Ishikawa (cell line): ENCODE data around the gene OR1A1.

ENCODE experiments used
- CEBPB ChIP-seq: IDR thresholded peaks from 2 replicates; pipeline ENCODE4 v1.6.1; 2012
- CREB1 ChIP-seq: IDR thresholded peaks from 2 replicates; pipeline ENCODE4 v1.6.1; 2012; ENCODE audit warnings: low read depth
- EGR1 ChIP-seq: IDR thresholded peaks from 2 replicates; pipeline ENCODE4 v1.6.1; 2012
- EP300 ChIP-seq: IDR thresholded peaks from 2 replicates; pipeline ENCODE4 v1.6.1; 2012; ENCODE audit warnings: borderline replicate concordance
- FOXM1 ChIP-seq: IDR thresholded peaks from 2 replicates; pipeline ENCODE4 v1.6.1; 2012; ENCODE audit warnings: low read depth, borderline replicate concordance
- MAX ChIP-seq: IDR thresholded peaks from 2 replicates; pipeline ENCODE4 v1.6.1; 2012
- NFIC ChIP-seq: IDR thresholded peaks from 2 replicates; pipeline ENCODE4 v1.6.1; 2012
- RAD21 ChIP-seq: IDR thresholded peaks from 2 replicates; pipeline ENCODE4 v1.6.1; 2012; ENCODE audit warnings: low read depth
- REST ChIP-seq: IDR thresholded peaks from 2 replicates; pipeline ENCODE4 v1.6.1; 2012; ENCODE audit warnings: low read depth, mild to moderate bottlenecking
- TAF1 ChIP-seq: IDR thresholded peaks from 2 replicates; pipeline ENCODE4 v1.6.1; 2012; ENCODE audit warnings: low read depth, mild to moderate bottlenecking
- TCF12 ChIP-seq: IDR thresholded peaks from 2 replicates; pipeline ENCODE4 v1.6.1; 2012; ENCODE audit warnings: low read depth
- TEAD4 ChIP-seq: IDR thresholded peaks from 2 replicates; pipeline ENCODE4 v1.6.1; 2012
- YY1 ChIP-seq: IDR thresholded peaks from 2 replicates; pipeline ENCODE4 v1.6.1; 2012; ENCODE audit warnings: low read depth
- ZBTB7A ChIP-seq: IDR thresholded peaks from 2 replicates; pipeline ENCODE4 v1.6.1; 2012; ENCODE audit warnings: low read depth
- TF ChIP-seq, protein P1 (sequence below): IDR thresholded peaks from 2 replicates; pipeline ENCODE4 v1.6.1; 2012

OR1A1 gene

DNA sequence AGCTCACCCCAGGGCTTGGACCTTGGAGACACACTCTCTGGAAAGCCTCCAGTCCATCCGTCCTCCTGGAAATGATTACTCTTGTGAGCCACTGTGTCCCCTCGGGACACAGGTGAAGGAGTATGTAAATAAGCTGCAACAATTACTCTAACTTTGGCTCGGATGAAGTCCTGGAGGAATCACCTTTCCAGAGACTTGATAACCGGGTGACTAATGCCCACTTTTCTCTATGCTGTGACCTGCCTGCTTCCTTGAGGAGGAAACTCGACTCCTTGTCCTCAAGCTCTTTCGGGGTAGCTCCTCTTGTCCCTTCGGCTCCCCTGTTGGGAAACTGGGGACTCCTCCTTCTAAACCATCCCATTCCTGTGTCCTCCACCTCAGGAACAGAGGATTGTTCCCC, at the start of gene OR1A1:
Gene OR1A1, plus strand, starts transcription at position 301 of the 400 bp plus-strand sequence. CDS start 7,954 bp downstream, outside the sequence.
- TF ChIP-seq EP300, result no peak
- no peak for TF ChIP-seq MAX
- no peak for TF ChIP-seq ZBTB7A
- no peak for TF ChIP-seq TCF12
- TF ChIP-seq, protein P1, sequence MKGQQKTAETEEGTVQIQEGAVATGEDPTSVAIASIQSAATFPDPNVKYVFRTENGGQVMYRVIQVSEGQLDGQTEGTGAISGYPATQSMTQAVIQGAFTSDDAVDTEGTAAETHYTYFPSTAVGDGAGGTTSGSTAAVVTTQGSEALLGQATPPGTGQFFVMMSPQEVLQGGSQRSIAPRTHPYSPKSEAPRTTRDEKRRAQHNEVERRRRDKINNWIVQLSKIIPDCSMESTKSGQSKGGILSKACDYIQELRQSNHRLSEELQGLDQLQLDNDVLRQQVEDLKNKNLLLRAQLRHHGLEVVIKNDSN, result no peak
- no peak for TF ChIP-seq YY1
- TF ChIP-seq TAF1, result no peak

- TF ChIP-seq TAF1 (no peak), RAD21 (no peak), EGR1 (no peak), TEAD4 (no peak)
- TF ChIP-seq, protein P1, result no peak
Measured at GRCh38 chr17:3167574-3167973, 39.9 kb upstream of the OR1A1 start.

GRCh38 chr17:3189961-3190360, 17.5 kb upstream of the OR1A1 start:
- TF ChIP-seq EGR1 (no peak), NFIC (no peak), EP300 (no peak), TAF1 (no peak), ZBTB7A (no peak), TCF12 (no peak), FOXM1 (no peak), RAD21 (no peak), REST (no peak), CEBPB (no peak), TEAD4 (no peak), CREB1 (no peak), YY1 (no peak), MAX (no peak)
- TF ChIP-seq, protein P1, result no peak

GRCh38 chr17:3197219-3197618, 10.2 kb upstream of the OR1A1 start, which contains the start of gene OR1A2:
Gene OR1A2, plus strand, starts transcription at chr17:3197519. Its CDS starts 0 bp downstream, at chr17:3197519.
- TF ChIP-seq, protein P1, result no peak
- TF ChIP-seq EGR1 (no peak), CREB1 (no peak), FOXM1 (no peak), TCF12 (no peak), REST (no peak), YY1 (no peak), EP300 (no peak), TEAD4 (no peak), RAD21 (no peak), NFIC (no peak), ZBTB7A (no peak), TAF1 (no peak), CEBPB (no peak), MAX (no peak)

DNA sequence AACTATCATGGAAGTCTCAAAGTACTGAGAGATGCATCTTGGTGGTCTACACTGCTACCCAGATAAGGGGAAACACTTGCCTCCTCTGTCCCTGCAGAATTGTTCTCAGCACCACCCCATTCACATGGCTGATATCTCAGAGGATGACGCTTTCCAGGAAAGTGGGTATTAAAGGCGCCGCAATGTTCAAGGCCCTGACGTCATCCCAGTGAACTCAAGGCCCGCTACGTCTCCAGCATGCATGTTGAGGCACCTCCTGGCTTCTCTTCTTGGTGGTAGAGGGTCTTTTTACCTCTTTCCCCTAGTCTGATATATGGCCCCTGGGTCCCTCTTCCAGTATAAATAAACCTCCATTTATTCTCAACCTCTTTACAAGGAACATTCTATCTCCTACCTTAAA, 1.0 kb downstream of the OR1A1 start:
- TF ChIP-seq EP300, result no peak
- TF ChIP-seq YY1, result no peak
- no peak for TF ChIP-seq CEBPB
- no peak for TF ChIP-seq FOXM1
- no peak for TF ChIP-seq TCF12
- TF ChIP-seq, protein P1, result no peak
- no peak for TF ChIP-seq MAX
- TF ChIP-seq CREB1, result no peak
- TF ChIP-seq TEAD4, result no peak
- TF ChIP-seq ZBTB7A, result no peak
